DOHH2 (cell line): ENCODE measurements around the gene ZNF675.

Experiments
- H3F3A ChIP-seq: fragments of 200-600 bp; sonication (generic), shearing (Covaris generic); 2 replicates; pipeline ENCODE4 v1.6.0; 2016; ENCODE audit warnings: antibody characterized with exemption, mild to moderate bottlenecking; ENCODE audit not compliant: control insufficient read depth, insufficient read depth
- H3K27ac ChIP-seq: fragments of 200-600 bp; sonication (generic); 2 replicates; pipeline ENCODE4 v1.5.1; 2014; ENCODE audit warnings: low read depth, mild to moderate bottlenecking, low read length, moderate library complexity
- H3K27me3 ChIP-seq: fragments of 200-600 bp; sonication (generic); 2 replicates; pipeline ENCODE4 v1.6.1; 2014; ENCODE audit warnings: mild to moderate bottlenecking, low read length, mixed read lengths; ENCODE audit not compliant: control insufficient read depth
- H3K36me3 ChIP-seq: fragments of 200-600 bp; sonication (generic); 2 replicates; pipeline ENCODE4 v1.6.1; 2014; ENCODE audit warnings: mild to moderate bottlenecking, low read length, moderate library complexity, mixed read lengths; ENCODE audit not compliant: control insufficient read depth
- H3K4me1 ChIP-seq: fragments of 200-600 bp; sonication (generic); 2 replicates; pipeline ENCODE4 v1.6.1; 2014; ENCODE audit warnings: mild to moderate bottlenecking, low read length, mixed read lengths; ENCODE audit not compliant: control insufficient read depth
- H3K4me2 ChIP-seq: fragments of 200-600 bp; sonication (generic); 2 replicates; pipeline ENCODE4 v1.6.0; 2014; ENCODE audit warnings: mild to moderate bottlenecking, low read length, moderate library complexity
- H3K4me3 ChIP-seq: fragments of 200-600 bp; sonication (generic); 2 replicates; pipeline ENCODE4 v1.5.1; 2014; ENCODE audit warnings: mild to moderate bottlenecking, low read length, mixed read lengths
- H3K79me2 ChIP-seq: fragments of 200-600 bp; sonication (generic); 2 replicates; pipeline ENCODE4 v1.6.1; 2014; ENCODE audit warnings: mild to moderate bottlenecking, low read length, mixed read lengths; ENCODE audit not compliant: control insufficient read depth
- H3K9me2 ChIP-seq: fragments of 200-600 bp; sonication (generic); replicated peaks from 2 replicates; pipeline ENCODE4 v1.6.1; 2014; ENCODE audit warnings: mild to moderate bottlenecking, low read length, mixed read lengths; ENCODE audit not compliant: control insufficient read depth
- H3K9me3 ChIP-seq: fragments of 200-600 bp; sonication (generic); 2 replicates; pipeline ENCODE4 v1.6.1; 2014; ENCODE audit warnings: antibody characterized with exemption, low read length, mixed read lengths; ENCODE audit not compliant: control insufficient read depth, insufficient read depth
- H4K20me1 ChIP-seq: fragments of 200-600 bp; sonication (generic); 2 replicates; pipeline ENCODE4 v1.6.0; 2014; ENCODE audit warnings: low read depth, mild to moderate bottlenecking, antibody characterized with exemption, low read length, moderate library complexity; ENCODE audit not compliant: control insufficient read depth, insufficient read depth
- CTCF ChIP-seq: fragments of 200-600 bp; sonication (generic); IDR thresholded peaks from one replicate; pipeline ENCODE4 v1.5.1; 2014; ENCODE audit warnings: antibody characterized with exemption, mild to moderate bottlenecking, low read depth, low read length; ENCODE audit not compliant: poor library complexity, severe bottlenecking
- EZH2phosphoT487 ChIP-seq: fragments of 200-600 bp; sonication (generic); IDR thresholded peaks from 2 replicates; pipeline ENCODE4 v1.6.1; 2017; ENCODE audit warnings: borderline replicate concordance, mild to moderate bottlenecking, antibody characterized with exemption, low read length, moderate library complexity, mixed read lengths

The ZNF675 gene

GRCh38 chr19:23716792-23717191 is 29.8 kb upstream of the ZNF675 start:
- no peaks in the 10 kb centered on the region for H3F3A ChIP-seq
- H3K4me2 ChIP-seq = no peak overlapping the region
- H3K9me2 ChIP-seq = no peaks in the 10 kb centered on the region
- H3K4me3 ChIP-seq = no peak overlapping the region
- no peak for TF ChIP-seq EZH2phosphoT487
- no peak for TF ChIP-seq CTCF
- no peaks in the 10 kb centered on the region for H3K9me3 ChIP-seq
- H3K4me1 ChIP-seq = no peaks in the 10 kb centered on the region
- H3K36me3 ChIP-seq = no peaks in the 10 kb centered on the region
- H4K20me1 ChIP-seq = no peaks in the 10 kb centered on the region
- no peak overlapping the region for H3K27ac ChIP-seq
- no peaks in the 10 kb centered on the region for H3K79me2 ChIP-seq
- H3K27me3 ChIP-seq = no peaks in the 10 kb centered on the region

GRCh38 chr19:23709347-23709746 is 22.3 kb upstream of the ZNF675 start:
- TF ChIP-seq EZH2phosphoT487 = no peak
- no peak for TF ChIP-seq CTCF
- Histone ChIP-seq H3K27ac (no peak overlapping the region), H3F3A (no peaks in the 10 kb centered on the region), H3K79me2 (no peaks in the 10 kb centered on the region), H3K9me2 (no peaks in the 10 kb centered on the region), H3K4me3 (no peak overlapping the region), H3K9me3 (no peaks in the 10 kb centered on the region), H3K4me1 (no peaks in the 10 kb centered on the region), H3K4me2 (no peak overlapping the region), H3K27me3 (no peaks in the 10 kb centered on the region), H3K36me3 (no peaks in the 10 kb centered on the region), H4K20me1 (no peaks in the 10 kb centered on the region)

- Histone ChIP-seq H3K36me3 (no peaks in the 10 kb centered on the region), H3K9me3 (peaks cover 2% of the 10 kb centered on the region; the same call in 1 of the 2 replicates), H3K27ac (no peak overlapping the region), H3F3A (no peaks in the 10 kb centered on the region), H3K27me3 (no peaks in the 10 kb centered on the region), H3K9me2 (no peaks in the 10 kb centered on the region), H3K4me3 (no peak overlapping the region), H3K79me2 (no peaks in the 10 kb centered on the region), H3K4me2 (no peak overlapping the region), H4K20me1 (no peaks in the 10 kb centered on the region), H3K4me1 (no peaks in the 10 kb centered on the region)
- TF ChIP-seq CTCF (no peak), EZH2phosphoT487 (no peak)
These were observed 19.6 kb upstream of the ZNF675 start for GRCh38 chr19:23706657-23707056.

GRCh38 chr19:23699521-23699860 is 12.5 kb upstream of the ZNF675 start:
- H3K36me3 ChIP-seq = no peaks in the 10 kb centered on the region
- H3K4me1 ChIP-seq = no peaks in the 10 kb centered on the region
- H3K79me2 ChIP-seq = no peaks in the 10 kb centered on the region
- H3K27me3 ChIP-seq = no peaks in the 10 kb centered on the region
- H3K9me3 ChIP-seq = peaks cover 2% of the 10 kb centered on the region; the same call in 1 of the 2 replicates
- no peaks in the 10 kb centered on the region for H3K9me2 ChIP-seq
- no peak for TF ChIP-seq CTCF
- TF ChIP-seq EZH2phosphoT487 = no peak
- H3K27ac ChIP-seq = no peak overlapping the region
- H3K4me3 ChIP-seq = no peak overlapping the region
- no peaks in the 10 kb centered on the region for H3F3A ChIP-seq
- H3K4me2 ChIP-seq = no peak overlapping the region
- no peaks in the 10 kb centered on the region for H4K20me1 ChIP-seq
